GM12874 (cell line): ENCODE measurements around the gene RHD.

Experiments
- CTCF ChIP-seq: IDR thresholded peaks from 2 replicates; pipeline ENCODE4 v1.5.1; 2011; ENCODE audit warnings: low read depth, mild to moderate bottlenecking, control low read depth, low read length, moderate library complexity; ENCODE audit not compliant: insufficient read depth

The RHD gene

GRCh38 chr1:25360596-25361581 is 88.6 kb downstream of the RHD start:
- no peak for TF ChIP-seq CTCF

- no peak for TF ChIP-seq CTCF
These were observed 89.6 kb downstream of the RHD start for GRCh38 chr1:25361901-25362300.

- no peak for TF ChIP-seq CTCF
These were observed 96.9 kb downstream of the RHD start for GRCh38 chr1:25369241-25369640.
